Kidney glomerular epithelial cell (primary cell): Measurements from ENCODE around the gene DCAF15.

Source experiments
- DNase-seq: peaks from one replicate; lab custom pipeline; 2025; lab: John Stamatoyannopoulos, UW

DCAF15 gene

DNA sequence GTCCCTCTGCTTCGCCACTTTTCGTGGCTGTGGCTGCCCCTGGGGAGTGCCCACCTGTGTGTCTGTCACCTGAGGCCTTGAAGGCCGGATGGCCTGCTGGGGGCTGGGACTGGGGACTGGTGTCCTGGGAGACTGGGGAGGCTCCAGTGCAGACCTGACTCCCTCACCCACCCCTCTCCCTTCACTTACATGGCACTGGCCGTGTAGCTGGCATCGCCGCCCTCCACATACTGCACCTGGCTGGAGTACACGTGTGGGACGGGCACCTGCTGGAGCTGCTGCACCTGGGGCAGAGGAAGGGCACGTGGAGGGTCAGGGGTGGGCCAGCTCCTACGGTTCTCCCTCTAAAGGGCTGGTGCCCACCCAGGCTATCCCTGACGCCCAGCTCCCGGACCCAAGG lies 25.5 kb downstream of the DCAF15 start:
- no peak for DNase-seq

DNA sequence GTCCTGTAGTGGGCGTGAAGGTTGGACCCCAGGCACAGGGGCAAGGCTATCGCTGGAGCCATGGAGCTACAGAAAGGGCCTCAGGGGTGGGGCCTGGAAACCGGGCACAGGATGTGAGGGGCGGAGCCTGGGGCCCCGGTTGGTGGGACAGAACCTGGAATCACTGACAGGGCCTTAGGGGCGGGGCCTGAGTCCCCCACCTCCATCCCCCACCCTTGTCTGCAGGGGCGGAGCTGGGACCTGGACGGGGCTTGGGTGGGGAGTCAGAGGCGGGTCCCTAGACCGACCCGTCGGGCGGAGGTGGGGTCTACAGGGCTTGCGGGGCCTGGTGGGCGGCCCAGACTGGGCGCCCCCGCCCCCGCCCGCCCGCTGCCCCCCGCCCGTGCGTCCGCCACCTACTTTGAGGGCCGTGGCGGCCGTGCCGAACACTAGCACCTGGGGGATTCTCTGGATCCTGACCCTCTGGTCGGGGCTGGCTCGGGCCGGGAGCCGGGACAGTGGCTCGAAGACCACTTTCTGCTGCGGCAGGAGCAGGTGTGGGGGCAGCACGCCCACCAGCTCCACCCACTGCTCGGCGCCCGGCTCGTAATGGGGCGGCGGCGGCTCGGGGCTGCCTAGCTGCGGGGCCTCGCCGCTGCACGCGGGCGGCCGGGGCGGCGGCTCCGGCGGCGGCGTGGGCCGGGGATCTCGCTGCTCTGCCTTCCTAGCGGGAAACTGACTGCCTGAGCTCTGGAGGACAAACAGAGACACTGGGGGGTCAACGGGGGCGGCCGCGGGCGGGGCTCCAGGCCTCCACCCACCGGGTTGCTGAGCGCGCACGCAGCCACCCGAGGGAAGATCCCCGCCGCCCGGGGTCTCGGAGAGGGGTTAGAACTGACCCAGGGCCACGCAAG lies 26.3 kb downstream of the DCAF15 start:
- DNase-seq = no peak

DNA sequence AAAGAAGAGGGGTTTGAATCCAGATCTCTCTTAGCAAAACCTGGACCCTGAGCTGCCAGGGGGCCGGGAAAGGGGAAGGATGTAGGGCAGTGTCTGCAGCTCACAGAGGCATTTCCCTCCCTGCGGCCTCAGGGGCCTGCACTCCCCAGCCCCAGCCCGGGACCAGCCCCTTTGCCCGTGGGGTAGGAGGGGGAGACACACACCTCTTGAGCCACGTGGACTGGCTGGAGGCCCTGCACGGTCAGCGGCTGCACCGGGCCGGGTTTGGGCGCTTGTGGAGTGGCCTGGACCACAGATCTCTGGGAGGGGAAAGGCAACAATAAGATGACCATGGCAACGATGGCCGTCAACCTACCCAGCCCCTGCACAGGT lies 26.9 kb downstream of the DCAF15 start:
- no peak for DNase-seq

DNA sequence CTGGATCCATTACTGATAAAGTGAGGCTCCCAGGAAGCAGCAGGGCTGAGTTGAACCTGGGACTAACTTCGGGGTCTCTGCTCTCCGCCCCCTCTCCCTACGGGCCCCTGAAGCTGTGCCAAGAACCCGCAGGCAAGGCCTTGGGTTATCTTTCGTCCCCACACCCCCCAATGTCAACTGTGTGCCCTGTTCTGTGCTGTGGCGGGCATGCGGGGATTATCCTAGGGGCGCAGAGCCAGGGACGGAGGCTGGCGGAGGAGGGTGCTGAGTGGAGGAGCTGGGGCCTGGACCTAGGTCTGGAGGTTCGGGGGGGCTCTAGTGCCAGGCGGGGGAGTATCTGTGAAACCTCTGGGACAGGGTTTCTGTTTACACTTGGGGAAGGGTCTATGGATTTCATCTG lies 27.4 kb downstream of the DCAF15 start:
- DNase-seq = no peak

DNA sequence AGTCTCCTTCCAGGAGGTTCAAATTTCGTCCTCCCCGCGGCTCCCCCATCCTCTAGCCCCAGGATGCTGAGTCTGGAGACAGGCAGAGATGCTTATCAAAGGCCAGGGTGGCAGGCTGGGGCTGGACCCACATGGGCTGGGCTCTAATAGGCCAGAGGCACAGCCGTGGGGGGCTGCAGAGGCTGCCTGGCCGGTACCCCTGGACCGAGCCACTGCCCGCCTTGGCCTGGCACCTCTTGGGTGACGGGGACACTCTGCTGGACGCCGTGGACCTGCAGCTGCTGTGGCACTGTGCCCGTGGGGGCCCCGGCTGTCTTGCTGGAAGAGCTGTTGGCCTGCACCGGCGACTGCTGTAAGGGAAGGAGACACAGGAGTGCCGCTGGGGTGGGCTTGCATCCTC lies 28.0 kb downstream of the DCAF15 start:
- no peak for DNase-seq

DNA sequence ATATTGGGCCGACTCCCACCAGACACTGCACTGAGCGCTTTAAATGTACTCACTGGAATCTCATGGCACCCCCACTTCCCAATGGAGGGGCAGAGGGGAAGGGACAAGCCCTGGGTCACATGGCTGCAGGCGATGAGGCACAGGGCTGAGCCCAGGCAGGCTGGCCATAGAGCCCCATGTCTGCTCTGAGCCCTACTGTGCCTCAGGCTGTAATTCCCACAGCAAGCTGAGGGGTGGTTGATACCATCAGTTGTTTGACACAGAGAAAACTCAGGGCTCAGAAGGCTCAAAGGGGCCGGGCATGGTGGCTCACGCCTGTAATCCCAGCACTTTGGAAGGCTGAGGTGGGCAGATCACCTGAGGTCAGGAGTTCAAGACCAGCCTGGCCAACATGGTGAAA lies 28.7 kb downstream of the DCAF15 start:
- no peak for DNase-seq

DNA sequence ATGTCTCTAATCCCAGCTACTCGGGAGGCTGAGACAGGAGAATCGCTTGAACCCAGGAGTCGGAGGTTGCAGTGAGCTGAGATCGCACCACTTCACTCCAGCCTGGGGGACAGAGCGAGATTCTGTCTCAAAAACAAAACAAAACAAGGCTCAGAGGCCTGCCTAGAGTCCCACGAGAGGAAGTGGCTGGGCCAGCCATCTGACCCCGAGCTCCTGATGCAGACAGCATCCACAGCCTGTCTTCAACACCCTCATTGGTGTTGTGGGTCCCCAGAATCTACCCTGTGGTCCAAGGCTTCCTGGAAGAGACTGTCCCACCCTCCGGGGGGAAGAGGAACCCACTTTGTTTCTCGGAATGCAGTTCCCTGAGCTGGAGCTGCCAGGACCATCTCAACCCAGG lies 29.2 kb downstream of the DCAF15 start:
- no peak for DNase-seq

DNA sequence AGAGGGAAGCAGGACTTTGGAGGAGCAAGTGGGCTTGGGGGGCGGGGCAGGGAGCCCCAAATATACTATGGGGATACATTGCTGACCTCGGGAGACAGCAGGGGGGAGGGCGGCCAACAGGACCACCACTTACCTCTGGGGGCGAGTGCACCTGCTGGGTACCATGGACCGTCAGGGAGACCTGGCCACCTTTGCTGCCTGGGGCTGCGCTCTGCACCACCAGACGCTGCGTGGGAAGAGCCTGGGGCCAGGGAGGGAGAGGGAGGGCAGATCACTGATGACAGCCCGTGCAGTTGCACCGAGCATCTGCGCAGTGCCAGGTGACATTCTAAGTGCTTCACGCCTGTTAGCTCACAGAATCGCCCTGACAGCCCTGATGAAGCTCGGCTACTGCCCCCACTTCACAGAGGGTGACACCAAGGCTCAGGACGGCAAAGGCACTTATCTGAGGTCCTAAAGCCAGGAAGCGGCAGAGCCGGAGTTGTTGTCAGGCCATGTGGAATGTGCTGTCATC lies 29.7 kb downstream of the DCAF15 start:
- no peak for DNase-seq

DNA sequence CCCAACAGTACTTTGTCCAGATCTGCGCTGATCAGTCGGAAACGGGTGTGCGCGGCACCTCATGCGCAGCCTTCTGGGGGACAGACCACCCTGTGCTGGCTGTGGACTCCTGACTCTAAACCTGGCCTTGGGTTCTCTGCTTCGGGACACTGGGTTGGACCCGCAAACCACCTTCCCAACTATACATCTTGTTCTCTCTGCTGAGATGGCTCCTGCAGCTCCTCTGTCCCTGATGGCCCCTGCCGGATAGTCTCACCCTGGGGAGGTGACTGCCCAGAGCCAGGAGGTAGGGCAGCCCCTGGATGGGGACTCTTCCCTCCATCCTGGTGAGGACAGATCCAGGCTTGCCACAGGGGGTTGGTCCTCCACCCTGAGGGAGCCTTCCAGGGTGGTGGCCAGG lies 30.5 kb downstream of the DCAF15 start:
- DNase-seq = no peak

DNA sequence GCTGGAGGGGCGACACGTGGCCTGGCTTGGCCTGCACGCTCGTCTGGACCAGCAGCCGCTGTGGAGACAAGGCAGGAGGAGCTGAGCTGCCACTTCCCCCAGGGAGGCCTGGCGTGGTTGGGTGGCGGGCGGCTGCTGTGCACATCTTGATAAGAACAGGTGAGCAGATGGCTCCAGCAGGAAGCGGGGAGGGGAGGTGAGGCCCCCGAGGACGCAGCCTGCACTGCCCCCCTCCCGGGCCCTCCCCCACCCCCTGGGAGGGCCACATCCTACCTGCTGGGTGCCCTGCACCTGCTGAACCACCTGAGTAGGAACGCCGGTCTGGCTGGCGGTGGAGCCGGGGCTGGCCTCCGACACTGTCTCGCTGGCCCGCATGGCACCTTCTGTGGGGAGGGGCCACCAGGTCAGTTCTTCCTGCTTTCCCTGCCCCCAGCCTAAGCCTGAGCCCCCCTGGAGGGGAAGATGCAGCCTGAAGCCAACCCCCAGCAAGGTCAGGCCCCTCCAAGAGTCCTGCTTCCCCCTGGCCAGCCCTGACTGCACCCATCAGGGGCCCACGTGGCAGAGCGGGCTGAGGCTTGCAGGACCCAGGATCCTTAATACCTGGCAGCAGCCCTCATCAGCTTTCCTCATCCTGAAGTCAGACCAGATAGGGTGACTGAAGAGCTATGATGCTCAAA lies 31.0 kb downstream of the DCAF15 start:
- DNase-seq = no peak

DNA sequence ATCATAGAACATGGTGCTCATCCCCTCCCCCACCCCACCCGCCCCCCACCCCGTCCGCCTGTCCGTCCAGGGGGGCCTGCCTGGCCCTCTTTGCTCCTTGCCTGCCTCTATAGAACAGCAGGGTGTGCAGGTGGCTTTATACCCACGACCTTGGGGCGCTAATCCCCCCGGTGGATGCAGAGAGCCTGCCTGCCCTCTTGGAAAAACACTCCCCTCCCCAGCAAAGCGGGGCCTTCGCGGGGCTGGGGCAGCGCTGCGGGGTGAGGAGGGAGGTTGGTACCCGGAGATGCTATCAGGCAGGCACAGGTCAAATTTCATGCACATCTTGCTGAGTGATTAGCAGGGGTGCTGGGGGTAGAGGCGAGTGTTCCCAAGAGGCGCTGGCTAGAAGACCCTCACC lies 31.9 kb downstream of the DCAF15 start:
- DNase-seq = no peak

DNA sequence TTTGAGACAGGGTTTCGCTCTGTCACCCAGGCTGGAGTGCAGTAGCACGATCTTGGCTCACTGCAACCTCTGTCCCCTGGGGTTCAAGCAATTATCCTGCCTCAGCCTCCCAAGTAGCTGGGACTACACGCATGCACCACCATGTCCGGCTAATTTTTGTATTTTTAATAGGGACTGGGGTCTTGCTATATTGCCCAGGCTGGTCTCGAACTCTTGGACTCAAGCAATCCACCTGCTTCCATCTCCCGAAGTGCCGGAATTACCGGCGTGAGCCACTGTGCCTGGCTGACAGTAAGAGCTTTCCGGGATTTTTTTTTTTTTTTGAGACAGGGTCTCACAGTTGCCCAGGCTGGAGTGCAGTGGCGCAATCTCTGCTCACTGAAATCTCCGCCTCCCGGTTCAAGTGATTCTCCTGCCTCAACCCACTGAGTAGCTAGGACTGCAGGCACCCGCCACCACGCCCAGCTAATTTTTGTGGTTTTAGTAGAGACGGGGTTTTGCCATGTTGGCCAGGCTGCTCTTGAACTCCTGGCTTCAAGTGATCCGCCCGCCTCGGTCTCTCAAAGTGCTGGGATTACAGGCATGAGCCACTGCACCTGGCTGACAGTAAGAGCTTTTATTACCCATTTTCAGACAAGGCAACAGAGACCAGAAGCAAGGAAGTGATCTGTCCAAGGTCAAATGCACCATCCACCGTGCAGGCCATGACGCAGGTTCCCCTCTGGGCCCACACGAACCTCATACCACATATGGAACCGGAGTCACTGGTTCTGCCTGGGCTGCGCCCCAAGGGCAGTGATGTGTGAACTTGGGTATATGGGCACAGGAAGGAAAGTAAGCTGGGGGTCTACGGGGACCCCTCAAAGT lies 32.8 kb downstream of the DCAF15 start:
- DNase-seq = no peak

DNA sequence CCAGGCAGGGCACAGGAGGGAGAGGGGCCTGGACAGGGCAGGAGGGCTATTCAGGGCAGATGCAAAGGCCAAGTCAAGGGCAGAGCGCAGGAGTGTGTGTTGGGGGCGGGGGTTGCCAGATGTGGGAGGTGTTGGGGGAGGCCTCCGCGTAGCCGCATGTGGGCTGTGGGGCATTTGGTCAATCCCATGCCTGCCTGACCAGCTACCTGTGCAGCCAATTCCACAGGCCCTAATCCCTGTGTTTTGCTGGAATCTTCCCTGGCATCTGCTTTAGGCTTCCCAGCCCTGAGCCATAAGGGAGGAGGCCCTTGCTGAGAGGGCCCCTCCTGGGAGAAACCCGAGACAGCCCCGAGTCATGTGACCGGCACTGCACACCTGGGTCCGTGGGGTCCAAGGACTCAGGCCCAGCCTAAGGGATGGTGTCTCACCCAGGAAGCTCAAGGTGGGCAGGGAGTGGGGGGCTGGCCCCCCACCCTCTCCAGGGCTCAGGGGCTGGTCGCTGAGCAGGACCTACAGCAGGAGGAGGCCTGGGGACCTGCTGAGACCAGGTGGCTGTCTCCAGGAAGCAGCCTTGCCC lies 33.5 kb downstream of the DCAF15 start:
- no peak for DNase-seq

DNA sequence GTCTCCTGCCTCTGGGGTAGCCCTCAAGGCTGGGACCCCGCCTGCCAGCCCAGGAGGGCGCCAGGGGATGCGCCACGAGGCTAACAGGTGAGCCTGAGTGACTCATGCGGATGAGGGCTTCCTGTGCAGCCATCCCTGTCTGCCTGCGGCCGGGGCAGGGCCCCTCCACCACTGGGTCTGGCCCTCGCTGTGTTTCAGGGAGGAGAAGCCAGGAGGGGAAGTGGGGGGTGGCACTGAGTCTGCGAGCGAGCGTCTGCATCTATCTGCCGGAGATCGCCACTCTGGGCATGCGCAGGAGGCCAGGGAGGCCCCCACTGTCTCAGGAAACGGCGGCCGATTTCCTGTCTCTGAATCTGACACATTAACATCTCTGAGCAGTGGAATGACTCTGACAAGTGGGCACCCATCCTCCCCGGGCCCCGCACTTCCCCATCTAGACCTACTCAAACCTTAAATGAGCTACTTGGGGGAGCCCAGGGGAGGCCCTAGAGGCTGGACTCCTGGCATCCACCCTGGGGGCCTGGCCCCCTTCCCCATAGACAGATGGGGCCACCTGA lies 34.1 kb downstream of the DCAF15 start:
- peak; percentile 84 for DNase-seq

DNA sequence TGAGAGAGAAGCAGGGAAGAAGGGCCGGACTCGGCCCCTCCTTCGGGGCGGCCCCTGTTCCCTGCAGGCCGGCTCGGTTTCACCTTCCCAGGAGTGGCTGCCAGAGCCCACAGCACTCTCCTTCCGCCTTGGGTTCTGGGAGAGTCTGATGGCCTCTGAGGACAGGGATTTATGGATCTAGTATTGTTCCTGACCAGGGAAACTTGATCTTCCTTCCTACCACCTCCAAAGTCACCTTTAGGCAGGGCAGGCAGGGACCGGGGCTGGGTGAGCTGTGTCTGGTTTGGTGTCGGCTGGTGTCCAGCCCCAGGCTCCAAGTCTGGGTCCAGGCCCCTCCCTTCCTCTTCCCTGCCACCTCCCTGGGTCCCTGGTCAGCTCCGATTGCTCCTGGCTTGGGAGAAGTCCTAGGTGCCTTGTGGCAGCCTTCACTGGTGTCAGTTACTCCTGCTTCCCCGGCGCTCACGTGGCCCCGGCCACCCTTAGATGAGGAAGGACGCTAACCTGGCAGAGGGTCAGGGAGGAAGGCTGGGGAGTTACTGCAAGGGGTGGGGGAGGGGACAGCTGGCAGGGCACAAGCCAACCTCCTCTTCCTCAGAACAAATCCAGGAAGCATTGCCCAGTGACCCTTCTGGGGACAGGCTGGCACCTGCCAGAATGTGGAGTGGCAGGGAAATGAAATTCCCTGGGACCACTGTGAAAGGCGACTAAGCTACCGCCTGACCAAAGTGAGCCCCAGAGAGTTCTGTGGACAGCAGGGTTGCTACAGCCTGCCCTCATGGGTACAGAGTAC lies 35.0 kb downstream of the DCAF15 start:
- DNase-seq = no peak

DNA sequence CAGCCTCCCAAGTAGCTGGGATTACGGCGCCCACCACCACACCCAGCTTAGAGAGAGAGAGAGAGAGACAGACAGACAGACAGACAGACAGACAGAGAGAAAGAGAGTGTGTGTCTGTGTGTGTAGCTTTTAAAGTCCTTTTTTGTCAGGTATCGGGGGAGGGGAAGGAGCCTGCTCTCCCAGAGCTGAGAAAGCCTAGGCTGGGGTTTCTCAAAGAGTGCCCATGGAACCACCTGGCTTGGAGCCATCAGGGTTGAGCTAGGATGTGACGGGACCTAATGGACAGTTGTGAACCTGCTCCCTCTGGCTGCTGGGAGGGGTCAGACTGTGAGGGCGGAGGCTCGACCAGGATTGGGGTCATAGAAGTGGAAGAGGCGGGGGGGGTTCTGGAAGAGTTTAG lies 37.2 kb downstream of the DCAF15 start:
- DNase-seq = no peak

DNA sequence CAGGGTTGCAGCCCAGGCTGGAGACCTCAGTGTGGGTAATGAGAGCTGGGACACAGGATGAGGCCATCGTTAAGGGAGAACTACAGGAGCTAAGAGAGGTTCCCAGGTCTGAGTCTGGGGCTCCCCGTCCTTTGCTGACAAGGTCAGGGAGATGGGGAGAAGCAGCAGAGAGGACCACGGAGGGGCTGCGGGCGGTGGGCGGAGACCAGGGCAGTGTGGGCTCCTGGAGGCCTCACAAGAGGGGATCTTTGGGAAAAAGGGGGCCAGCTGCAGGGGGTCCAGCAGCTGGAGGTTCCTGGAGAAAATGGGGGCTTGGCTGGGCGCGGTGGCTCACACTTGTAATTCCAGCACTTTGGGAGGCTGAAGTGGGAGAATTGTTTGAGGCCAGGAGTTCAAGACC lies 37.8 kb downstream of the DCAF15 start:
- DNase-seq = no peak

DNA sequence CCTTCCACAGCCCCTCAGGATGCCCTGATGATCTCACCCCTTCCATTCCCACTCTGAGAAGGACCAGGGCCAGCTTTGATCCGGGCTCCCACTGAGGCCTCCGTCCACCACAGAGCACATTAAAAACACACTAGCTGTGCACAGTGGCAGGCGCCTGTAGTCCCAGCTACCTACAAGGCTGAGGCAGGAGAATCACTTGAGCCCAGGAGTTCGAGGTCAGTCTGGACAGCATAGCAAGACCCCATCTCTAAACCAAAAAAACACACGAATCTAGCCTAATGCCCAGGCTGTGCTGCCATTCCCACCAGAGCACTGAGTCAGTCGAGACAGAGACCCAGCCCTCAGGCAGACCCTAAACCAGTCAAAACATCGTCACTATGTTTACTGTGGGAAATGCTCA lies 39.7 kb downstream of the DCAF15 start:
- no peak for DNase-seq

DNA sequence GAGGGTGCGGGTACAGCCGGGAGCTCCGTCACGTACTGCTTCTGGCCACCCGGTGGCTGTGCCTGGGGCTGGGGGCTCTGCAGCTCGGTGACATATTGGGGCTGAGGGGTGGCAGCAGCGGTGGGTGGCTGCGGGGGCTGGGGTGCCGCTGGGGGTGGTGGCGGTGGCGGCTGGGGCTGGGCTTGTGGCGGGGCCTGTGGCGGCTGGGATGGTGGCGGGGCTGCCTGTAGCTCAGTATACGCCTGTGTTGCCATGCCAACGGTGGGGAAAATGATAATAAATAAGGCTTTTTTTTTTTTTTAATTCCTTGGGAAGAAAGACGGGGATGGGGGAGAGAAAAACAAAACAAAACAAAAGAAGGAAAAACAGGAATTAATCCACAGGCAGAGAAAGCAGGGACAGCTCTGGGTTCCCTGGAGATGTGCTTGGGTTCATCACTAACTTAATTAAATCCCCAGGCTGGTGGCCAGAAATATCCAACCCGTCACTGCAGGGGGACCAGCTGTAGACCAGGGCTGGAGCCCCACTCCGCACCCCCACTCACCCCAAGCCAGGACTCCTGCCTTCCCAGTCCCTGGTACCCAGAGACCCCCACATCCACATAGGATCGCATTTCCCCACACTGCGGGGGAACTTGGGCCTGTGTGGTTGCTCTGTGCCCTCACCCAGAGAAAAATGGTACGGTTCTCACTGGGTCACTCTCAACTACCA lies 41.4 kb downstream of the DCAF15 start:
- no peak for DNase-seq

DNA sequence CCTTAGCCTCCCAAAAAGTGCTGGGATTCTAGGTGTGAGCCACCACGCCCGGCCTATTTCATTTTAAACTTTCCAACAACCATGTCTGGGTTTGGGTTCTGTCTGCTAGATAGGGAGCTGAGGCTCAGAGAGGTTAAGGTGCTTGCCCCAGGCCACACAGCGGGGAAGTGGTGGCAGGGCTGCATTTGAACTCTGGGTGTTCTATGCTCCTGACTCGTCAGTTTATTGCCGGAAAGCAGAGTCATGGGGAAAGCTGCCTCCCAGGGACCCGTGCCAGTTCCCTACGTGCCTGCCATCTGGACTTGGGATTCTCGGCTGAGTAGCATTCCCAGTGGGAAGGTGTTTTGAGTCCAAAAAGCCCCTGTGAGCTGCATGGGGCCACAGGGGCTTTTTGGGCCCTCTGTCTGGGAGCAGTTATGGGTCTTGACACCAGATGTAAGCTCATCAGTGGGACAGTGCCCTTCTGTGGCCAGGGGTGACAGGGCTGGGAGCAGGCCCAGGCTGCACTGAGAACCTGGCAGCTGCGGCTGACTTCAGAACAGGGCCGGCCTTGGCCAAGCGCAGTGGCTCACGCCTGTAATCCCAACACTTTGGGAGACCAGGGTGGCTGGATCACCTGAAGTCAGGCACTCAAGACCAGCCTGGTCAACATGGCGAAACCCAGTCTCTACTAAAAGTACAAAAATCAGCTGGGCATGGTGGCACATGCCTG lies 42.9 kb downstream of the DCAF15 start:
- no peak for DNase-seq
